ENCODE measurements around the gene PRPSAP1. TPM values are rescaled to one million over a fixed set of nuclear protein-coding genes. Genes with fewer than 3 reads are reported as not detected.

The PRPSAP1 gene
- total RNA-seq, 1 experiment from 2014 or later, result 42.6 TPM

GRCh38 chr17:76260220-76260619 is 93.5 kb downstream of the PRPSAP1 start:
- no peaks in the 10 kb centered on the region for H3K27me3 Mint-ChIP-seq (ENCODE audit: unreplicated experiment)
- CTCF ChIA-PET, result interaction anchor here (0.6 to 1.9 kb wide), 3 partner anchors 14 to 69 kb away, joined by 3 to 11 read pairs (median 3); no protein-coding TSS in a partner anchor
- H3K4me1 Mint-ChIP-seq (ENCODE audit: low read depth, unreplicated experiment), result peaks cover 56% of the 10 kb centered on the region
- no peak for TF ChIP-seq CTCF (IDR thresholded peaks at IDR 0.05; ENCODE audit: unreplicated experiment)
- intact Hi-C loops (cut with micrococcal nuclease; ENCODE audit: unreplicated experiment), result no loop called here
- H3K9me3 Mint-ChIP-seq (ENCODE audit: low read depth, unreplicated experiment), result no peaks in the 10 kb centered on the region
- H3K27ac Mint-ChIP-seq (ENCODE audit: unreplicated experiment), result peak overlapping the region; percentile 85
- H3K36me3 Mint-ChIP-seq (ENCODE audit: insufficient read depth, unreplicated experiment), result peaks cover 33% of the 10 kb centered on the region
- DNase-seq, result no peak
- BruUV-seq (replicated peaks), result no TSS peak
- H3K4me3 Mint-ChIP-seq (ENCODE audit: low read depth, unreplicated experiment), result no peak overlapping the region

Other genes with a start within 250 kb of the PRPSAP1 start
- gene FOXJ1, start 212.7 kb downstream of the PRPSAP1 start, total RNA-seq (2022), result 0.15 TPM in 1 of 2 replicates, not detected in the other
- 15.3 and 17.6 TPM in 2 replicates for gene RNF157, start 113.4 kb downstream of the PRPSAP1 start, total RNA-seq (2022)
- 74.3 and 87.9 TPM in 2 replicates for gene UBALD2, start 88.6 kb downstream of the PRPSAP1 start, total RNA-seq (2022)
- gene QRICH2, start 45.6 kb downstream of the PRPSAP1 start, total RNA-seq (2022), result 3.0 and 3.9 TPM in 2 replicates
- gene SPHK1, start 30.7 kb upstream of the PRPSAP1 start, total RNA-seq (2022), result 1.5 and 1.7 TPM in 2 replicates
- 29.0 and 34.4 TPM in 2 replicates for gene UBE2O, start 99.2 kb upstream of the PRPSAP1 start, total RNA-seq (2022)
- not detected in 2 replicates for gene AANAT, start 113.7 kb upstream of the PRPSAP1 start, total RNA-seq (2022)
- 47.7 and 47.9 TPM in 2 replicates for gene RHBDF2, start 147.5 kb upstream of the PRPSAP1 start, total RNA-seq (2022)
- gene CYGB, start 183.8 kb upstream of the PRPSAP1 start, total RNA-seq (2022), result not detected in 2 replicates
- not detected in 2 replicates for gene PRCD, start 186.1 kb upstream of the PRPSAP1 start, total RNA-seq (2022)
- gene ST6GALNAC2, start 231.9 kb upstream of the PRPSAP1 start, total RNA-seq (2022), result 10.5 and 11.6 TPM in 2 replicates